Mesendoderm (in vitro differentiated cells): ENCODE results near the gene DHRS3.
A peak's percentile ranks its signal among the peaks of the same experiment; 100 is the strongest.

Experiments
- DNase-seq: peaks from one replicate; pipeline ENCODE4 v3.0.0; 2013
- H2AK5ac ChIP-seq: 2 replicates; pipeline ENCODE4 v1.6.1; 2013; ENCODE audit warnings: low read length, inconsistent platforms
- H2BK120ac ChIP-seq: 2 replicates; pipeline ENCODE4 v1.6.1; 2013; ENCODE audit warnings: low read depth, mild to moderate bottlenecking, low read length, moderate library complexity, mixed read lengths
- H2BK15ac ChIP-seq: replicated peaks from 2 replicates; pipeline ENCODE4 v1.6.1; 2013; ENCODE audit warnings: low read depth, mild to moderate bottlenecking, moderate library complexity
- H2BK5ac ChIP-seq: 2 replicates; pipeline ENCODE4 v1.6.1; 2013; ENCODE audit warnings: low read length, inconsistent platforms
- H3K18ac ChIP-seq: 2 replicates; pipeline ENCODE4 v1.6.1; 2013; ENCODE audit warnings: mild to moderate bottlenecking, low read length, mixed read lengths
- H3K23ac ChIP-seq: one replicate; pipeline ENCODE4 v1.6.1; 2013; ENCODE audit warnings: low read length
- H3K27ac ChIP-seq: 2 replicates; pipeline ENCODE4 v1.5.1; 2013; ENCODE audit warnings: low read depth, mild to moderate bottlenecking, inconsistent platforms, low read length, moderate library complexity
- H3K27me3 ChIP-seq: 2 replicates; pipeline ENCODE4 v1.6.1; 2013; ENCODE audit warnings: low read length, control low read depth, mild to moderate bottlenecking, inconsistent platforms; ENCODE audit not compliant: insufficient read depth, poor library complexity
- H3K36me3 ChIP-seq: 2 replicates; pipeline ENCODE4 v1.6.1; 2013; ENCODE audit warnings: low read length, inconsistent platforms; ENCODE audit not compliant: control insufficient read depth, insufficient read depth
- H3K4ac ChIP-seq: one replicate; pipeline ENCODE4 v1.6.1; 2013; ENCODE audit warnings: low read depth, mild to moderate bottlenecking, low read length, moderate library complexity
- H3K4me1 ChIP-seq: 2 replicates; pipeline ENCODE4 v1.6.1; 2013; ENCODE audit warnings: low read depth, low read length, inconsistent platforms; ENCODE audit not compliant: control insufficient read depth
- H3K4me2 ChIP-seq: 2 replicates; pipeline ENCODE4 v1.6.1; 2013; ENCODE audit warnings: low read length
- H3K4me3 ChIP-seq: 2 replicates; pipeline ENCODE4 v1.5.1; 2013; ENCODE audit warnings: mild to moderate bottlenecking, low read length
- H3K56ac ChIP-seq: one replicate; pipeline ENCODE4 v1.6.1; 2013; ENCODE audit warnings: low read length
- H3K79me1 ChIP-seq: 2 replicates; pipeline ENCODE4 v1.6.1; 2013; ENCODE audit warnings: low read length, inconsistent platforms
- H3K79me2 ChIP-seq: 2 replicates; pipeline ENCODE4 v1.6.1; 2013; ENCODE audit warnings: mild to moderate bottlenecking, low read length; ENCODE audit not compliant: control insufficient read depth, insufficient read depth
- H3K9ac ChIP-seq: 2 replicates; pipeline ENCODE4 v1.6.1; 2013; ENCODE audit warnings: low read length, inconsistent platforms
- H4K5ac ChIP-seq: one replicate; pipeline ENCODE4 v1.6.1; 2013; ENCODE audit warnings: low read length
- H4K8ac ChIP-seq: one replicate; pipeline ENCODE4 v1.6.1; 2013; ENCODE audit warnings: low read depth, mild to moderate bottlenecking, control low read depth, low read length, moderate library complexity
- WGBS: extraction: QIAGEN DNeasy Blood & Tissue Kit; methylation state at CpG from one replicate; pipeline ENCODE4 v1.1.7; 2013; ENCODE audit warnings: low lambda C conversion rate, missing lambda C conversion rate; ENCODE audit not compliant: insufficient coverage; ENCODE audit errors: extremely low coverage; 5-methylcytosine and 5-hydroxymethylcytosine counted together

DHRS3 gene

DNA sequence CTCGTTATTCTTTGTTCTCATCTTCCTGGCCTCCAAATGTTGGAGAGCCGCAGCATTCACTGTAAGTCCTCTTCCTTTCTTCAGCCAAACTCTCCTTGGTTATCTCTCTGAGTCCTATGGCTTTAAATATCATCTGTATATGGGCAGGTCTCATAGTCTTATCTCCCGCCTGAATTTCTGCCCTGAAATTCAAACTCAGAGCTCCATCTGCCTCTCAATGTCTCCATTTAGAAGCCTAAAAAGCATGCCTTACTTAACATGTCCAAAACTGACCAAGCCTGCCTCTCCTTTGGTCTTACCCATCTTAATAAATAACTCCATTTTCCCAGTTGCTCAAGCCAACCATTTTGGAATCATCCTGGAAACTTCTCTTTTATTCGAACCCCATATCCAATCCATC is 80.7 kb downstream of the DHRS3 start:
- H3K27ac ChIP-seq = no peak overlapping the region
- DNase-seq = no peak
- no peaks in the 10 kb centered on the region for H3K4me1 ChIP-seq
- no peaks in the 10 kb centered on the region for H3K79me1 ChIP-seq
- no peak overlapping the region for H3K23ac ChIP-seq
- no peak overlapping the region for H3K18ac ChIP-seq
- no peak overlapping the region for H2AK5ac ChIP-seq
- H3K79me2 ChIP-seq = no peaks in the 10 kb centered on the region
- no peak overlapping the region for H3K4me3 ChIP-seq
- no peak overlapping the region for H2BK120ac ChIP-seq
- H3K4me2 ChIP-seq = no peak overlapping the region
- no peak overlapping the region for H4K5ac ChIP-seq
- H3K36me3 ChIP-seq = no peaks in the 10 kb centered on the region
- H3K9ac ChIP-seq = no peak overlapping the region
- no peak overlapping the region for H4K8ac ChIP-seq
- no CpG with 5 or more reads among the region's 4 CpGs for WGBS
- H3K27me3 ChIP-seq = no peaks in the 10 kb centered on the region
- no peak overlapping the region for H2BK5ac ChIP-seq
- H2BK15ac ChIP-seq = no peak overlapping the region
- H3K56ac ChIP-seq = no peak overlapping the region
- H3K4ac ChIP-seq = no peak overlapping the region

- DNase-seq = no peak
- H2BK15ac ChIP-seq = no peak overlapping the region
- H3K18ac ChIP-seq = no peak overlapping the region
- H3K4me2 ChIP-seq = no peak overlapping the region
- H3K27ac ChIP-seq = no peak overlapping the region
- H3K56ac ChIP-seq = no peak overlapping the region
- H3K79me2 ChIP-seq = no peaks in the 10 kb centered on the region
- no peak overlapping the region for H2BK120ac ChIP-seq
- no peak overlapping the region for H2AK5ac ChIP-seq
- no peak overlapping the region for H3K23ac ChIP-seq
- no peaks in the 10 kb centered on the region for H3K27me3 ChIP-seq
- no peak overlapping the region for H4K5ac ChIP-seq
- no peak overlapping the region for H2BK5ac ChIP-seq
- H3K36me3 ChIP-seq = no peaks in the 10 kb centered on the region
- WGBS = no CpG with 5 or more reads among the region's 1 CpG
- no peak overlapping the region for H3K4me3 ChIP-seq
- H3K4ac ChIP-seq = no peak overlapping the region
- H3K9ac ChIP-seq = no peak overlapping the region
- H4K8ac ChIP-seq = no peak overlapping the region
- no peaks in the 10 kb centered on the region for H3K79me1 ChIP-seq
- H3K4me1 ChIP-seq = no peaks in the 10 kb centered on the region
Measured at GRCh38 chr1:12536023-12536639, 81.9 kb downstream of the DHRS3 start.

DNA sequence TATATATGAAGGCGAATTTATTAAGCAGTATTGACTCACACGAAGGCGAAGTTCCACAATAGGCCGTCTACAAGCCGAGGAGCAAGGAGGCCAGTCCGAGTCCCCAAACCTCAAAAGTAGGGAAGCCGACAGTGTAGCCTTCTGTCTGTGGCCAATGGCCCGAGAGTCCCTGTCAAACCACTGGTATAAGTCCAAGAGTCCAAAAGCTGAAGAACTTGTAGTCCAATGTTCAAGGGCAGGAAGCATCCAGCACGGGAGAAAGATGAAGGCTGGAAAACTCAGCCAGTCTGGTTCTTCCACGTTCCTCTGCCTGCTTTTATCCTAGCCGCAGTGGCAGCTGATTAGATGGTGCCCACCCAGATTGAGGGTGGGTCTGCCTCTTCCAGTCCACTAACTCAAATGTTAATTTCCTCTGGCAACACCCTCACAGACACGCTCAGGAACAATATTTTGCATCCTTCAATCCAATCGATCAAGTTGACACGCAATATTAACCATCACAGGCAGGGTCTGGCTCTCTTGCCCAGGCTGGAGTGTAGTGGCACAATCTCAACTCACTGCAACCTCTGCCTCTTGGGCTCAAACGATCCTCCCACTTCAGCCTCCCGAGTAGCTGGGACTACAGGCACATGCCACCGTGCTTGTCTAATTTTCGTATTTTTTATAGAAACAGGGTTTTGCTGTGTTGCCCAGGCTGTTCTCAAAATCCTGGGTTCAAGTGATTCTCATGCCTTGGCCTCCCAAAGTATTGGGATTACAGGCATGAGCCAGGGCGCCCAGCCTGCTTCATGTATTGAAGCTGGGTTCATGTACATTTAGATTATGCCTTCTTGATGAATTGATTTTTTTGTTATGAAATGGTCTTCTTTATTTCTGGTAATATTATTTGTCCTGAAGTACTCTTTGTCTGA is 85.3 kb downstream of the DHRS3 start:
- DNase-seq = no peak
- H4K8ac ChIP-seq = no peak overlapping the region
- no peaks in the 10 kb centered on the region for H3K27me3 ChIP-seq
- H3K79me2 ChIP-seq = no peaks in the 10 kb centered on the region
- H3K4ac ChIP-seq = no peak overlapping the region
- H3K23ac ChIP-seq = no peak overlapping the region
- no peak overlapping the region for H3K18ac ChIP-seq
- H2BK15ac ChIP-seq = no peak overlapping the region
- no peak overlapping the region for H2BK120ac ChIP-seq
- H2AK5ac ChIP-seq = no peak overlapping the region
- peaks cover 3% of the 10 kb centered on the region for H3K4me1 ChIP-seq
- no peaks in the 10 kb centered on the region for H3K36me3 ChIP-seq
- no peak overlapping the region for H3K4me2 ChIP-seq
- H2BK5ac ChIP-seq = no peak overlapping the region
- WGBS = no CpG with 5 or more reads among the region's 19 CpGs
- no peak overlapping the region for H4K5ac ChIP-seq
- no peaks in the 10 kb centered on the region for H3K79me1 ChIP-seq
- H3K27ac ChIP-seq = no peak overlapping the region
- H3K4me3 ChIP-seq = no peak overlapping the region
- H3K9ac ChIP-seq = no peak overlapping the region
- no peak overlapping the region for H3K56ac ChIP-seq

- no peaks in the 10 kb centered on the region for H3K36me3 ChIP-seq
- H3K4me3 ChIP-seq = no peak overlapping the region
- H4K8ac ChIP-seq = no peak overlapping the region
- WGBS = no CpG with 5 or more reads among the region's 1 CpG
- no peak overlapping the region for H2BK5ac ChIP-seq
- peak overlapping the region; percentile 17 for H3K56ac ChIP-seq
- no peaks in the 10 kb centered on the region for H3K27me3 ChIP-seq
- no peak overlapping the region for H3K4ac ChIP-seq
- peaks cover 3% of the 10 kb centered on the region for H3K4me1 ChIP-seq
- no peak overlapping the region for H4K5ac ChIP-seq
- no peak overlapping the region for H2BK120ac ChIP-seq
- no peaks in the 10 kb centered on the region for H3K79me2 ChIP-seq
- H3K27ac ChIP-seq = no peak overlapping the region
- no peak overlapping the region for H3K23ac ChIP-seq
- no peaks in the 10 kb centered on the region for H3K79me1 ChIP-seq
- no peak overlapping the region for H2BK15ac ChIP-seq
- H3K9ac ChIP-seq = no peak overlapping the region
- H2AK5ac ChIP-seq = no peak overlapping the region
- no peak overlapping the region for H3K18ac ChIP-seq
- no peak overlapping the region for H3K4me2 ChIP-seq
- no peak for DNase-seq
Measured at GRCh38 chr1:12531179-12531499, 86.9 kb downstream of the DHRS3 start.

- Histone ChIP-seq H4K8ac (no peak overlapping the region), H2BK15ac (no peak overlapping the region), H3K27ac (no peak overlapping the region), H3K56ac (no peak overlapping the region), H3K36me3 (no peaks in the 10 kb centered on the region), H2BK120ac (no peak overlapping the region), H3K79me1 (no peaks in the 10 kb centered on the region), H3K9ac (no peak overlapping the region), H3K4me3 (no peak overlapping the region), H3K4me1 (peaks cover 3% of the 10 kb centered on the region), H3K4me2 (no peak overlapping the region), H3K18ac (no peak overlapping the region), H4K5ac (no peak overlapping the region), H3K79me2 (no peaks in the 10 kb centered on the region), H3K4ac (no peak overlapping the region), H3K23ac (no peak overlapping the region), H2AK5ac (no peak overlapping the region), H3K27me3 (no peaks in the 10 kb centered on the region), H2BK5ac (no peak overlapping the region)
- no peak for DNase-seq
- no CpG with 5 or more reads among the region's 11 CpGs for WGBS
Measured at GRCh38 chr1:12530462-12531178, 87.4 kb downstream of the DHRS3 start.
